KMS-11 (cell line): ENCODE results near the gene IL33.
A peak's percentile ranks its signal among the peaks of the same experiment; 100 is the strongest.

Experiments
- H2AFZ ChIP-seq: fragments of 200-600 bp; sonication (generic); 2 replicates; pipeline ENCODE4 v1.6.1; 2016; ENCODE audit warnings: antibody characterized with exemption, mixed run types, low read depth
- H3K27ac ChIP-seq: fragments of 200-600 bp; sonication (generic); 2 replicates; pipeline ENCODE4 v1.6.1; 2016; ENCODE audit warnings: mild to moderate bottlenecking, mixed run types
- H3K27me3 ChIP-seq: fragments of 200-600 bp; sonication (generic); 2 replicates; pipeline ENCODE4 v1.6.1; 2017; ENCODE audit warnings: mild to moderate bottlenecking, low read depth, mixed run types, moderate library complexity; ENCODE audit not compliant: insufficient read depth
- H3K36me3 ChIP-seq: fragments of 200-600 bp; sonication (generic); 2 replicates; pipeline ENCODE4 v1.6.1; 2017; ENCODE audit warnings: mild to moderate bottlenecking, mixed run types; ENCODE audit not compliant: insufficient read depth
- H3K4me1 ChIP-seq: fragments of 200-600 bp; sonication (generic); 2 replicates; pipeline ENCODE4 v1.6.1; 2016; ENCODE audit warnings: mild to moderate bottlenecking, low read depth, mixed run types; ENCODE audit not compliant: poor library complexity, severe bottlenecking
- H3K4me2 ChIP-seq: fragments of 200-600 bp; sonication (generic); 2 replicates; pipeline ENCODE4 v1.7.0; 2016; ENCODE audit warnings: mild to moderate bottlenecking, mixed run types
- H3K4me3 ChIP-seq: fragments of 200-600 bp; sonication (generic); IDR thresholded peaks from 2 replicates; pipeline ENCODE4 v1.6.1; 2017; ENCODE audit warnings: low read depth, low read length, mixed read lengths; ENCODE audit not compliant: insufficient read depth
- H3K79me2 ChIP-seq: fragments of 200-600 bp; sonication (generic); 2 replicates; pipeline ENCODE4 v1.6.1; 2016; ENCODE audit warnings: low read depth, mixed run types; ENCODE audit not compliant: insufficient read depth
- H3K9ac ChIP-seq: fragments of 200-600 bp; sonication (generic); 2 replicates; pipeline ENCODE4 v1.6.1; 2016; ENCODE audit warnings: mild to moderate bottlenecking, mixed run types
- H4K20me1 ChIP-seq: fragments of 200-600 bp; sonication (generic); 2 replicates; pipeline ENCODE4 v1.6.1; 2016; ENCODE audit warnings: mild to moderate bottlenecking, mixed run types; ENCODE audit not compliant: insufficient read depth
- CTCF ChIP-seq: fragments of 200-600 bp; sonication (generic); conservative IDR thresholded peaks from 2 replicates; pipeline ENCODE4 v1.6.1; 2017; ENCODE audit warnings: low read depth, mild to moderate bottlenecking, antibody characterized with exemption, low read length, moderate library complexity, mixed read lengths

IL33 gene

GRCh38 chr9:6188466-6188865 lies 27.1 kb upstream of the IL33 start:
- H3K9ac ChIP-seq: no peak overlapping the region
- no peak overlapping the region for H3K4me2 ChIP-seq
- no peak overlapping the region for H3K4me3 ChIP-seq
- H3K27ac ChIP-seq: no peak overlapping the region
- no peaks in the 10 kb centered on the region for H3K27me3 ChIP-seq
- no peak overlapping the region for H2AFZ ChIP-seq
- no peaks in the 10 kb centered on the region for H4K20me1 ChIP-seq
- H3K4me1 ChIP-seq: peaks cover 10% of the 10 kb centered on the region
- no peaks in the 10 kb centered on the region for H3K36me3 ChIP-seq
- H3K79me2 ChIP-seq: no peaks in the 10 kb centered on the region
- TF ChIP-seq CTCF: no peak

- H4K20me1 ChIP-seq: no peaks in the 10 kb centered on the region
- no peak overlapping the region for H3K4me2 ChIP-seq
- no peak overlapping the region for H2AFZ ChIP-seq
- H3K4me1 ChIP-seq: peaks cover 10% of the 10 kb centered on the region
- no peaks in the 10 kb centered on the region for H3K27me3 ChIP-seq
- H3K36me3 ChIP-seq: no peaks in the 10 kb centered on the region
- no peak for TF ChIP-seq CTCF
- H3K79me2 ChIP-seq: no peaks in the 10 kb centered on the region
- H3K4me3 ChIP-seq: no peak overlapping the region
- H3K9ac ChIP-seq: no peak overlapping the region
- H3K27ac ChIP-seq: no peak overlapping the region
These were observed 26.7 kb upstream of the IL33 start for GRCh38 chr9:6188906-6189305.

GRCh38 chr9:6194934-6195333 lies 20.7 kb upstream of the IL33 start:
- Histone ChIP-seq H4K20me1 (no peaks in the 10 kb centered on the region), H3K27me3 (no peaks in the 10 kb centered on the region), H3K27ac (no peak overlapping the region), H3K9ac (no peak overlapping the region), H3K4me3 (no peak overlapping the region), H3K36me3 (no peaks in the 10 kb centered on the region), H3K79me2 (no peaks in the 10 kb centered on the region), H3K4me1 (no peaks in the 10 kb centered on the region), H2AFZ (no peak overlapping the region), H3K4me2 (no peak overlapping the region)
- peak; percentile 51 for TF ChIP-seq CTCF

GRCh38 chr9:6195714-6196360 lies 19.8 kb upstream of the IL33 start:
- Histone ChIP-seq H3K27ac (no peak overlapping the region), H3K27me3 (no peaks in the 10 kb centered on the region), H3K36me3 (no peaks in the 10 kb centered on the region), H3K79me2 (no peaks in the 10 kb centered on the region), H2AFZ (no peak overlapping the region), H3K4me3 (no peak overlapping the region), H3K4me2 (no peak overlapping the region), H4K20me1 (no peaks in the 10 kb centered on the region), H3K9ac (no peak overlapping the region), H3K4me1 (no peaks in the 10 kb centered on the region)
- TF ChIP-seq CTCF: no peak
